AG10803 (cell line): ENCODE results near the gene UST.

ENCODE experiments used
- DNase-seq: peaks from one replicate; pipeline ENCODE4 v3.0.0; 2010; ENCODE audit warnings: low read depth
- H3K4me3 ChIP-seq: 2 replicates; pipeline ENCODE4 v1.5.1; 2011; ENCODE audit warnings: mild to moderate bottlenecking, low read length, control low read depth
- CTCF ChIP-seq: conservative IDR thresholded peaks from 2 replicates; pipeline ENCODE4 v1.5.1; 2011; ENCODE audit warnings: mild to moderate bottlenecking, low read length, control low read depth, inconsistent platforms

UST gene

GRCh38 chr6:148888856-148889255 lies 142.0 kb downstream of the UST start:
- H3K4me3 ChIP-seq, result no peak overlapping the region
- no peak for TF ChIP-seq CTCF
- DNase-seq, result peak; percentile 49

- DNase-seq, result peak; percentile 46
- no peak for TF ChIP-seq CTCF
- no peak overlapping the region for H3K4me3 ChIP-seq
Measured at GRCh38 chr6:148890096-148890495, 143.3 kb downstream of the UST start.

- H3K4me3 ChIP-seq, result no peak overlapping the region
- no peak for TF ChIP-seq CTCF
Measured at GRCh38 chr6:148890652-148891404, 144.0 kb downstream of the UST start.

GRCh38 chr6:148891405-148891783 lies 144.6 kb downstream of the UST start:
- no peak for TF ChIP-seq CTCF
- no peak overlapping the region for H3K4me3 ChIP-seq
- DNase-seq, result no peak

More at GRCh38 chr6:148890652-148891404, 144.0 kb downstream of the UST start:
- DNase-seq, result no peak

- no peak overlapping the region for H3K4me3 ChIP-seq
- no peak for TF ChIP-seq CTCF
- DNase-seq, result peak; percentile 32
Measured at GRCh38 chr6:148892247-148892646, 145.4 kb downstream of the UST start.

GRCh38 chr6:148893073-148893472 lies 146.2 kb downstream of the UST start:
- no peak for TF ChIP-seq CTCF
- H3K4me3 ChIP-seq, result no peak overlapping the region
- DNase-seq, result no peak

- TF ChIP-seq CTCF, result no peak
- no peak for DNase-seq
Measured at GRCh38 chr6:148893481-148893880, 146.7 kb downstream of the UST start.

More at GRCh38 chr6:148893481-148893880, 146.7 kb downstream of the UST start:
- H3K4me3 ChIP-seq, result no peak overlapping the region
